ENCODE data around the gene TMEM244. TPM values are rescaled to one million over a fixed set of nuclear protein-coding genes. Genes with fewer than 3 reads are reported as not detected.
"Not testable (repeated sequence)": the region's sequence is repeated elsewhere in the genome, so short reads cannot be mapped to it uniquely, and the experiment has no call there.

The TMEM244 gene
- total and polyA plus RNA-seq, 7 donors: not detected

GRCh38 chr6:129884211-129884610 lies 23.1 kb upstream of the TMEM244 start:
- intact Hi-C loops (cut with DNase I): no loop called here
- no peak for DNase-seq
- no peaks in the 10 kb centered on the region for H3K4me1 ChIP-seq
- no peaks in the 10 kb centered on the region for H3K36me3 ChIP-seq
- no peaks in the 10 kb centered on the region for H3K27me3 ChIP-seq
- H3K9me3 ChIP-seq: no peaks in the 10 kb centered on the region
- no peak overlapping the region for H3K27ac ChIP-seq
- TF ChIP-seq POLR2A (IDR thresholded peaks at IDR 0.05) (no peak), POLR2AphosphoS5 (IDR thresholded peaks at IDR 0.05) (no peak), EP300 (IDR thresholded peaks at IDR 0.05) (no peak), CTCF (IDR thresholded peaks at IDR 0.05) (no peak)
- H3K4me3 ChIP-seq: no peak overlapping the region
- 85 to 88% methylated on average over 1 of the region's 1 CpG for WGBS, 2 donors

GRCh38 chr6:129882510-129883023 lies 21.5 kb upstream of the TMEM244 start:
- intact Hi-C loops (cut with DNase I): no loop called here

GRCh38 chr6:129877894-129878293 lies 16.8 kb upstream of the TMEM244 start:
- H3K4me3 ChIP-seq; intact Hi-C loops (cut with DNase I); H3K4me1 ChIP-seq; H3K27ac ChIP-seq; H3K36me3 ChIP-seq; DNase-seq; H3K27me3 ChIP-seq; H3K9me3 ChIP-seq: not testable (repeated sequence)
- 82 to 91% methylated on average over 1 of the region's 1 CpG for WGBS, 2 donors

More at GRCh38 chr6:129882510-129883023, 21.5 kb upstream of the TMEM244 start:
- Histone ChIP-seq H3K27ac (no peak overlapping the region), H3K4me3 (no peak overlapping the region), H3K36me3 (no peaks in the 10 kb centered on the region), H3K27me3 (no peaks in the 10 kb centered on the region), H3K4me1 (no peaks in the 10 kb centered on the region), H3K9me3 (no peaks in the 10 kb centered on the region)
- WGBS, 2 donors: 40 to 59% methylated on average over 8 of the region's 8 CpGs
- no peak for TF ChIP-seq POLR2A (IDR thresholded peaks at IDR 0.05)
- DNase-seq: no peak

GRCh38 chr6:129875610-129876520 lies 14.8 kb upstream of the TMEM244 start:
- Histone ChIP-seq H3K4me3 (no peak overlapping the region), H3K27ac (no peak overlapping the region), H3K27me3 (no peaks in the 10 kb centered on the region), H3K9me3 (no peaks in the 10 kb centered on the region), H3K36me3 (no peaks in the 10 kb centered on the region), H3K4me1 (no peaks in the 10 kb centered on the region)
- 56 to 58% methylated on average over 6 of the region's 6 CpGs for WGBS, 2 donors
- TF ChIP-seq EP300 (IDR thresholded peaks at IDR 0.05): no peak
- no peak for TF ChIP-seq CTCF (IDR thresholded peaks at IDR 0.05)
- no peak for TF ChIP-seq POLR2A (IDR thresholded peaks at IDR 0.05)
- TF ChIP-seq POLR2AphosphoS5 (IDR thresholded peaks at IDR 0.05): no peak
- intact Hi-C loops (cut with DNase I): no loop called here
- DNase-seq: no peak

GRCh38 chr6:129874837-129875236 lies 13.7 kb upstream of the TMEM244 start:
- H3K27ac ChIP-seq: no peak overlapping the region
- DNase-seq: no peak
- H3K27me3 ChIP-seq: no peaks in the 10 kb centered on the region
- no peaks in the 10 kb centered on the region for H3K4me1 ChIP-seq
- no peak overlapping the region for H3K4me3 ChIP-seq
- TF ChIP-seq POLR2A (IDR thresholded peaks at IDR 0.05): no peak
- TF ChIP-seq EP300 (IDR thresholded peaks at IDR 0.05): no peak
- TF ChIP-seq CTCF (IDR thresholded peaks at IDR 0.05): no peak
- no peak for TF ChIP-seq POLR2AphosphoS5 (IDR thresholded peaks at IDR 0.05)
- intact Hi-C loops (cut with DNase I): no loop called here
- no peaks in the 10 kb centered on the region for H3K36me3 ChIP-seq
- H3K9me3 ChIP-seq: no peaks in the 10 kb centered on the region
